HG02571 (cell line): ENCODE data around the gene IL4R.
"Not testable (repeated sequence)": the region's sequence is repeated elsewhere in the genome, so short reads cannot be mapped to it uniquely, and the experiment has no call there.

Source experiments
- ATAC-seq: cut with Tn5 transposase; IDR thresholded peaks from one replicate; pipeline ENCODE4 v1.9.1; 2021; ENCODE audit warnings: mild to moderate bottlenecking, moderate library complexity; ENCODE audit not compliant: unreplicated experiment

Gene IL4R

DNA sequence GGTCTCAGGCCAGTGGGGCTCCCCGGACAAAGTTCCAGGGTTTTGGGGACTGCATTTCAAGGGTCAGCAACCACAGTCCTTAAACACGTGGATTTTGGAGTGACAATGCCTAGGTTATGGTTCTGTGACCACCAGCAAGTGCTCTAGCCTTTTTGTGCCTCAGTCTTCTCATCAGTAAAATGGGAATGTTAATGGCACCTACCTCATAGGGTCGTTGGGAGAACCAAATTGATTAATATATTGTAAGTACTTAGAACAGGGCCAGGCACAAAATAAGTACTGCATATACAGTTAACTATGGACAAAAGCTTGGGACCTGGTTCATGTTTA lies 13.8 kb downstream of the IL4R start:
- ATAC-seq: no peak

DNA sequence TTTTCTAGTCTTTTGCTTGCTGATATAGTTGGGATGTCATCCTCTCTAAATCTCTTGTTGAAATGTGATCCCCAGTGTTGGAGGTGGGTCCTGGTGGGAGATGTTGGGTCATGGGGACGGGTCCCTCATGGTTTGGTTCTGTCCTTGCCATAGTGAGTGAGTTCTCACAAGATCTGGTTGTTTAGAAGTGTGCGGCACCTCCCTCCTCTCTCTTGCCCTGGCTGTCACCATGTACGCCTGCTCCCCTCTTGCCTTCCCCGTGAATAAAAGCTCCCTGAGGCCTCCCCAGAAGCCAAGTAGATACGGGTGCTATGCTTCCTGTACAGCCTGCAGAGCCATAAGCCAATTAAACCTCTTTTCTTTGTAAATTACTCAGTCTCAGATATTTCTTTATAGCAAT lies 15.2 kb downstream of the IL4R start:
- ATAC-seq: no peak

DNA sequence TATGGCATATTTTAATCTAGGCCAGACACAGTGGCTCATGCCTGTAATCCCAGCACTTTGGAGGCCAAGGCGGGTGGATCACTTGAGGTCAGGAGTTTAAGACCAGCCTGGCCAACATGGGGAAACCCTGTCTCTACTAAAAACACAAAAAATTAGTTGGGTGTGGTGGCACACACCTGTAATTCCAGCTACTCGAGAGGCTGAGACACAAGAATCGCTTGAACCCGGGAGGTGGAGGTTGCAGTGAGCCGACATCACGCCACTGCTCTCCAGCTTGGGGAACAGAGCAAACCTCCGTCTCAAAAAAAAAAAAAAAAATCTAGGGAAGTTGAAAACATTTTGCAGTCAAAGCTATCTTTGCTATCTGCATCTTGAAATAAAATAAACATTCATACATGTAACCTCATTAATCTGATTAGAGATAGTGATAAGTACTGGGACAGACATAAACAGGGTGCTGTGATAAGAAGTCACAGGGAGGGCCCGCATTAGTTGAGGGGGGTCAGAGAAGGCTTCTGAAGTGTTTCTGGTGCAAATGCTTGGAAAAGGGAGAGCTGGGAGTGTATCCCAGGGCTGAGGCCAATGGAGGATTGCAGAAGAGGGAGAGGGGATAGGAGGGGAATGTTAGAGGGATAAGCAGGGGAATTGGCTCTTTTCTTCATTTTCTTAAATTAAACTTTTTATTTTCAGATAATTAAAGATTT lies 15.8 kb downstream of the IL4R start:
- not testable (repeated sequence) for ATAC-seq

DNA sequence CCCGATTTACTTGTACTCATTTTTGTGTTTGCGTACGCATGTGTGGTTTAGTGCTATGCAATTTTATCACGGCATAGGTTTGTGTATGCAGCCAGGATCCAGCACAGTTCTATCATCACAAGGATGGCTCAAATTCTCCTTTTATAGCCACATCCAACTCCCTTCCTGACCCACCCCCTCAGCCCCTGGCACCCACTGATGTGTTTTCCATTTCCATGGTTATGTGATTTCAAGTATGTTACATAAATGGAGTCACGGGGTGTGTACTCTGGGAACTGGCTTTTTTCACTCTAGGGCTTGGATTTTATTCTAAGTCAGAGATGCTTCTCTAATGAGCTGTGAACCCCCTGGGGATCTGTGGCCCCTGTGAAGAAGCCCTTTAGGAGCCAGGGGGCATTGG lies 16.8 kb downstream of the IL4R start:
- ATAC-seq: no peak

DNA sequence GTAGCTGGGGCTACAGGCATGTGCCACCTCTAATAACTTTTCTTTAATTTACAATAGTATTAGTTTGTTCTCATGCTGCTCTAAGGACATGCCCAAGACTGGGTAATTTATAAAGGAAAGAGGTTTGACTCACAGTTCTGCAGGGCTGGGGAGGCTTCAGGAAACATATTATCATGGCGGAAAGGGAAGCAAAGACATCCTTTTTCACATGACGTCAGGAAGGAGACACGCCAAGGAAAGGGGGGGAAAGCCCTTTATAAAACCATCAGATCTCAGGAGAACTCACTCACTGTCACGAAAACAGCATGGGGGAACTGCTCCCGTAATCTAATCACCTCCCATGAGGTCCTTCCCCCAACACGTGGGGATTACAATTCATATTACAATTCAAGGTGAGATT lies 18.3 kb downstream of the IL4R start:
- ATAC-seq: no peak

DNA sequence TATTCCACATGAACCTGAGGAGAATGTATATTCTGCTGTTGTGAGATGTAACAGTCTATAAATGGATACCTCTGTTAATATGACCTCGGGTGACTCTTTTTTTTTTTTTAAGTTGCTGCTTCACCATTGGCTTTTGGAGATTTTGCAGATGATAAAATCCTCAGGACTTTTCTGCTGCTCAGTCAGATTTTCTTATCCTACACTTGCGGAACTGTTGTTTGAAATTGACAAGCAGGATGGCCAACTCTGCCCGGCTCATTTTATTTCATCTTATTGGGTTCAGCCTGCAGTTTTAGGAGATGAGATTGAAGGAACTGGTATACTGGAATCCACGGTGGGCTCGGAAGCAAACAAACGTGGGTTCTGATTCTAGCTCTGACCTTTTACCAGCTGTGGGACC lies 19.3 kb downstream of the IL4R start:
- no peak for ATAC-seq

DNA sequence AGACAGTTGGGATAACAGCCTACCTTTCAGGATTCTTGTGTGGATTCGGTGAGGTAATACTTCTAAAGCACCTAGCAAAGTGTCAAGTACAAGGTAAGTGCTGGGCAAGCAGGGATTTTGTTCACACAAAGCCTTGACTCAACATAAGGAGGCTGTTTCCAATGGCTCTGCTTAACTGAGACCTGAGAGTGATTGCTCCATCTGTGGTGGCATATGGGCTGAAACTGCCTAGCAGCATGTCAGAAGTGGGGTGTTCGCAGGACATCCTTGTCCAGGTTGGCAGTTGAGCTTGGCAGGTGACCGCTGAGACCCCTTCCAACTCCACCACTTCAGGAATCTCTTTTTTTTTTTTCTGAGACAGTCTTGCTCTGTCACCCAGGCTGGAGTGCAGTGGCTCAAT lies 19.8 kb downstream of the IL4R start:
- no peak for ATAC-seq

DNA sequence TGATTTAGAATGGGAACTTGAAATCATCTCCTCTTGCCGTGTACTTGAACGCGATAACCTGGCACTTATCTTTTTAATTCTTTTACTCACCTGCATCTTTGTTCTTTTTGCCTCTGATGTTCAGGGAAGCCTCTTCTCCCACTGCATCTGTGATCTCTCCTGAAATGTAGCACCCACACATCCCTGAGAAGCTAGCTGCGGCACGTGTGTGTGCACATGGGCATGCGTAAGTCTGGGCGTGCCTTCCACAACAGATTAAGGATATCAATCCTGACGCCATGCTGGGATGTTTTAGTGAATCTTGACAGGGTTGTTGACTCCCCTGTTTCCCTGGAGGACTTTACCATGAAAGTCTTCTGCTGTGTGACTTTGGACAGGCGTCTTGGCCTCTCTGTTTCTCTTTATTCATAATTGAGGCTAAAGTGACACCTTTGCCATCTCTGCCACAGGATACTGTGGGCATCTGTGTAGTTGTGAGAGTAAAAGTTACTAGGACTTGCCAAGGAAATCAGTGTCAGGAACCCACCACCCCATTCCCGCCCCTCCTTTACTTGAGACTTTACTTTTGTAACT lies 20.5 kb downstream of the IL4R start:
- no peak for ATAC-seq

DNA sequence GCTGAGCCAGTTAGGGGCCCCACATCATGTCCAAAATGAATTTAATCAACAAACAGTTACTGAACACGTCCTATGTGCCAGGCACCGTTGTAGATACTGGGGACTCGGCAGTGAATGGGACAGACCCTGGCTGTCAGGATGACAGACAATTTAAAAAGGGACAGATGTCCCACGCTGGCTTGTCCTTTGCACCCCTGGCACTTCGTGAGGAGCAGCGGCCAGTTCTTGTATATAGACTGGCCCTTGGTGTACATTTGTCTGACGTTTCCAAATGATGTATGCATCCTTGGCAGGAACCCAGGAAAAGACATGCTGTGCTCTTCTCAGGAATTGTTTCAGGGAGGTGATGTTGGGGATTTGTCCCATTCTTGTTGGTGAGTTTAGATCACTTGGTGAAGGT lies 21.1 kb downstream of the IL4R start:
- no peak for ATAC-seq

DNA sequence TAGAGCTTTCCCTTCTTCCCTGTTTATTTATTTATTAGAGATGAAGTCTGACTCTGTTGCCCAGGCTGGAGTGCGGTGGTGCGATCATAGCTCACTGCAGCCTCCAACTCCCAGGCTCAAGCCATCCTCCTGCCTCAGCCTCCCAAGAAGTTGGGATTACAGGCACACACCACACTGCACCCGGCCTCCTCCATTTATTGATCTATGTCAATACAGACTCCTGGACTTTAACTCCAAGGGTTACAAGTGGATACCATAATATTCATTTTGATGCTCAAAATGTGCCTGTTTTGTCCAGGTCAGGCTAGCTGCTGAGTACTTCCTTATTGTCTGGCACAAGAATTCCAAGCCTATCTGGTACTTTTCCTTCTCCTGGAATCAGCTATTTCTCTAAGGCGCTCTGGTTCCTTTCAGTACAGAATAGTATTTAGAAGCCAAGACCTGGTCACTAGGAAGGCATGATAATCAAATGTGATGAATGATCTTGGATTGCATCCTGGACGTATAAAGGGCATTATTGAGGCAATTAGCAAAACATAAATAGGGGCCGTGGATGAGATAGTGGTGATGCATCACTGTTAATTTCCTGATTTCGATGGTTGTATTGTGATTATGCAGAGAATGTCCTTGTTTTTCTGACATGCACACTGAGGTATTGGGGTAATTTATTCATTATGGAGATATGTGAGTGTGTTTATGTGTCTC lies 21.7 kb downstream of the IL4R start:
- ATAC-seq: no peak

DNA sequence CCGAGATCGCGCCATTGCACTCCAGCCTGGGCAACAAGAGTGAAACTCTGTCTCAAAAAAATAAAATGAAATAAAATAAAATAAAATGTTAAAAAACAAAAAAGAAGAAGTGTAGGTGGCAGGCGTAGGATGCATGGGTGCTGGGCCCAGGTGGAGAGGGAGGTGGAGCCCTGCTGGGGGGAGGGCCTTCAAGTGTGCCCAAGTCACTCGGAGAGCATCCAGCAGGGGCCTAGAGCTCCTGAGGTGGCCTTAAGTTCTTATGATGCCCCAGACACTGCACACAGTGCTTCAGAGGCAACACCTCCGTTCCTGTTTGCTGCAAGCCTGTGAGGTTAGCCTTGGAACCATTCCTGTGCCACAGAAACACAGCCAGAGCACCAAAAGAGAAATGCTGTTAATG lies 23.2 kb downstream of the IL4R start:
- no peak for ATAC-seq

DNA sequence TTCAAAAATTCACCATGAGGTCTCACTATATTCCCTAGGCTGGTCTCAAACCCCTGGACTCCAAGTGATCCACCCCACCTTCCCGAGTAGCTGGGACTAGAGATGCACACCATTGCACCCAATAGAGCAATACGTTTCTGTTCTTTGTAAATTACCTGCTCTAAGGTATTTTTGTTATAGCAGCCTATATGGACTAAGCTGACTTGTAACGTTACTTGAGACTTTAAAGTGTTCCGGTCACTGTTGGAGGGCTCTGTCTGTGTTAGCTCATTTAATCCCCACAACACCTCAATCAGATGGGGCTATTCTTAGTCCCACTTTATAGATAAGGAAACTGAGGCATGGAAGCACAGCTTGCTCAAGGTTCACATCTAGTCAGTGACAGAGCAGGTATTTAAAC lies 25.4 kb downstream of the IL4R start:
- ATAC-seq: no peak

DNA sequence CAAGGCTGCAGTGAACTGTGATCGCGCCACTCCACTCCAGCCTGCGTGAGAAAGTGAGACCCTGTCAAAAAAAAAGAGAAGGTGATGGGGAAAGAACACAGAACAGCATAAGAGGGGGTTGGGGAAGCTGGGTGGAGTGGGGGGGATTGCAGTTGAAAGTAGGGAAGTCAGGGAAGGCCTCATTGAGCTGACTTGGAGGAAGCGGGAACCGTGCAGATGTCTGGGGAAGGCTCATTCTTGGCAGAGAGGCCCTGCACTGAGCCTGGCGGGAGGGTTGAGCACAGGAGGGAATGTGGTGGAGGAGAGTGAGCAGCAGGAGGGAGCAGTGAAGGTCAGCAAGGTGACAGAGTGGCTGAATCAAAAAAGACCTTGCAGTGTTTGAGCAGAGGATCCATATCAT lies 26.9 kb downstream of the IL4R start:
- no peak for ATAC-seq

DNA sequence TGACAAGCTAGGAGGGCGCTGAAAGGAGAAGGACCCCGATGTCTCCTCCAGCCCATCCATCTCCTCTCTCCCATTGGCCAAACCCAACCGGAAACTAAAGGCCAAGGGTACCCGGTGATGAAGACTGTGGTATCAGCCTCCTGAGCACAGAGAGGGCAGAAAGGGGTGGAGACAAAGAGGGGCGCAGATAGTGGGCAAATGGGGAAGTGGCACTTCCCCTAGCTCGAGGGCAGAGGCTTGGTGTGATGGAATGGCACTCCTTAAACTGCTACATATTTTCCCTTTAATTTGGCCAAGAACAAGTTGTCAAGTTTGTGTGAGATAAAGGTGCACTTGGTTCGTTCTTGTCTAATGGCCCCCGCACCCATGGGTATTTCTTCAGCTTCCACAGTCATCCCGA lies 27.8 kb downstream of the IL4R start:
- ATAC-seq: no peak

DNA sequence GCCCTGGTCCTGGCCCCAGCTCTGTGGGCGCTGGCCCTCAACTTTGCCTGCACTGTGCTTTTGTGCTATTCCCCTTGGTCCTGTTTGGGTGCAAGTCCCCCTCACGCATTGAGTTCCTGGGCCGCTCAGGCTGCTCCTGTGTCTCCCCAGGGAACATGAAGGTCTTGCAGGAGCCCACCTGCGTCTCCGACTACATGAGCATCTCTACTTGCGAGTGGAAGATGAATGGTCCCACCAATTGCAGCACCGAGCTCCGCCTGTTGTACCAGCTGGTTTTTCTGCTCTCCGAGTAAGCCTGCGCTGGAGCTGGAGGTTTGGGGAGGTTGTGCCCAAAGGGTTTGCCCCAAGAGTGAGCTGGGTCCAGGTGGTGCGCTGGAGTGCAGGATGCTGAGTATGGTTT lies 28.2 kb downstream of the IL4R start:
- no peak for ATAC-seq

DNA sequence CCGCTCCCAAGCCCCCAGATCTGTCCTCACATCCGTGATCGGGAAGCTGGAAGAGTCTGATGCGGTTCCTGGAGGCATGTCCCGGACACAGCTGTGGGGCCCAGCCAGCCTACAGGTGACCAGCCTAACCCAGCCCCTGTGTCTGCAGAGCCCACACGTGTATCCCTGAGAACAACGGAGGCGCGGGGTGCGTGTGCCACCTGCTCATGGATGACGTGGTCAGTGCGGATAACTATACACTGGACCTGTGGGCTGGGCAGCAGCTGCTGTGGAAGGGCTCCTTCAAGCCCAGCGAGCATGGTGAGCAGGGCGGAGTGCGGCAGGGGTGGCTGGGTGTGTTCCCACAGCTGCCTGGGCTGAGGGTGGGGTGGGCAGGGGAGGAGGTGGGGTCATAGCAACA lies 30.9 kb downstream of the IL4R start:
- ATAC-seq: no peak

DNA sequence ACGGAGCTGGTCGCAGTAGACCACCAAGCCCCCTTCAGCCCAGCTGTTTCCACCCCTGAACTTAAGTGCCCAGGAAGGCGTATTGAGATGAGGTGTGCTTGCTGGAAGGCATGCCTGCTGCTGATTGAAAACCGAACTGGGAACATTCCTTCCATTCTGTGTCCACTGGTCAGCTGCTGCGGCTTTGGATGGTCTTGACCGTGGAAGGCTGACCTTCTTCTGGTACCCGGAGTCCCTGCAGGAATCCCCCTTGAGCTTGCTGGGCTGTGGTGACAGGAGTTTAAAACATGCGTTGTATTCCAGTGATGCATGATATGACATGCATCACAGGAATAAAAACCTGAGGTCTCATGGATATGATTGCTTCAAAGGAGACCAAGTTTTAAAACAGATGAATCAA lies 31.4 kb downstream of the IL4R start:
- no peak for ATAC-seq

DNA sequence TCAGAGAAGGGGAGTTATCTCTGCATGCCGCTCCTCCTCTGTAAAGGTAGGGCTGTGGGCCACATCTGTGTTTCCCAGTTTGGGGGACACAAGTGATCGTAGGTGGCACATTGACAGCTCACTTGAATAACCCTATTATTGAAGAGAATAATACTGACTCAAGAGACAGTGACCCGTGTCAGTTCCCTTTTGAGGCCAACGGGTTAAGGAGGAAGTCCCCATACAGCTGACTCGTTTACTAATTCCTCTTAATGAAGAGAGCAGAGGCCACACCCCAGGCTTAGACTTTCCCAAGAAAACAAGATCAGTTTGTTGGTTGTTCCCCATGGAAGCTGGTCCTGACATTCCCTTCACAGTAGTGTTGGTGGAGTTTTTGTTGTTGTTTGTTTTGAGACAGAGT lies 33.0 kb downstream of the IL4R start:
- no peak for ATAC-seq

DNA sequence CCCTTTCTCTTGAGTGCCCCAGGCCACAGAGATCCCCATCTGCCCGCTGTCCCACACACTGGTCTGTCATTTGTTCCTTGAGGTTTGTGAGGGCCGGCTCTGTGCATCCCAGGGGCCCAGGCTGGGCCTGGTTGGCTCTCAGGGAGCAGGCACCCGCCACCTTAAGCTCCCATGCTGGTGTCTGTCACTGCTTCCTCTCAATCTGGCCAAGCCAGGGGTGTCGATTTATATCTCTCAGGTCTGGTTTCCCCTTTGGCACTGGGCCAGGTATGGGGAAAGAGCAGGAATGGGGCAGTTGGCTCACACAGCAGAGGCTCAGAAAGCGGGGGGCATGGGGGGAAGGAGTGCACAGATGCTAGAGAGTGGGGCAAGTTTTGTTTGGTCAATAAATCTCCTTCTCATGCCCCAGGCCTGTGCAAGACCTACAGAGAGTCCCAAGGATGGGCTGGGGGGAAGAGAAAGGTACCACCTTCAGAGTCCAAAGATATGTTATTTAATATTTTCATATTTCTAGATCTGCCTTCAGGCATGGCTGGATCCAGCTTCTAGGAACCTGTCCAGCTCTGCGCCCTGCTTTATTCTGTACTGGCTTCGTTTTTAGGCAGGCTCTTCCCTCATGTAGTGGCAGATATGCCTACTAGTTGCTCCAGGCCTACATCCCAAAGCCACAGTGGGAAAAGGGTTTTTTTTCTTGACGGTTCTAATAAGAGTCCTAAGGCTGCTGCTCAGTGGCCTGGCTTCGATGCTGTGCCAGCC lies 34.3 kb downstream of the IL4R start:
- ATAC-seq: no peak

DNA sequence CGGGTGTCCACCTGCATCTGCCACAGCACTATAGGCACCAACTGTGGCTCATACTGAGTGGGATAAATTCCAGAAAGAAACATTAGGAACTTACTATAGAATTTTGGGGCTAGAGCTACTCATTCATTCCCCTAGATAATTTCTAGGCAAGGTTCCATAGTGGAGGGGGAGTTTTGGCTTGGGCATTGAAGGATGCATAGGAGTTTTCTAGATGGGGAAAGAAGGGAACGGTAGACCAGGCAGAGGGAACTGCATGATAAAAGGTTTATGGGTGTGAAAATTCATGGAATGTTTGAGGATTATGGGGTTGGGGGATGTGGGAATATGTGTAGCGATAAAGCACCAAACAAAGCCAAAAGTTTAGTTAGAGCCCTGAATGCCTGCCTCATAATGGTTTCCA lies 35.5 kb downstream of the IL4R start:
- ATAC-seq: no peak

DNA sequence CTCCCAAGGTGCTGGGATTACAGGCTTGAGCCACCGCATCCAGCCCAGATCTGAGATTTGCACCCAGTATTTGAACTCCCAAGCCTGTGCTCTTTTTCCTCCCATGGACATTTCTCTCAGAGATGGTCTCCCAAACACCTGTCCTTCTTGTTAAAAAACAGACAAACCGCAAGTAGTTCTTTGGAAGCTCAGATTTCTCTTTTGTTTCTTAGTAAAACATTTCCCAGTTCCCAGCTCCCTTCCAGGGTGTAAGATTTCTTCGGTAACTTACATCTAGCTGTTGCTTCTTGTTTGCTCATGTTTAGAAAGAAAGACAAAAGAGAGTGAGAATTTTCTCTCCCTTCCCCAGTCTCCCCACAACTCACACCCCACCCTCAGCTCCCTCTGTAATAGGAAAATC lies 36.2 kb downstream of the IL4R start:
- no peak for ATAC-seq

DNA sequence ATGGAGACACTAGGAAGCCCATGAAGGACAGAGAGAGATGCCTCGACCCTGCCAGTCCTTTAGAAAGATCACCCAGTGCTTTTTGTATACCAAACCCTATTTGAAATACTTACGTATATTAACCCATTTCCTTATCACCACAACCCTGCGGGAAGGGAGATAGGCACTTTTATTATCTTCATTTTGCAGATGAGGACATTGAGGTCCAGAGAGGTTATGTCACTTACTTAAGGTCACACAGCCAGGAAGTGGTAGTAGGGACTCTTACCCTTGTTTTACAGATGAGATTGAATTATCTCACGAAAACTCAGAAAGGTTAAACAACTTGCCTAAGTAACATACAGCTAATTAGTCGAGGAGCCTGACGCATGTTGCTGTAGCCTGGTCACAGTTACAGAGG lies 38.2 kb downstream of the IL4R start:
- no peak for ATAC-seq
